Neural progenitor cell (in vitro differentiated cells): ENCODE measurements around the gene RBM47. TPM values are rescaled to one million over a fixed set of nuclear protein-coding genes. Genes with fewer than 3 reads are reported as not detected.
A peak's percentile ranks its signal among the peaks of the same experiment; 100 is the strongest.

Experiments
- DNase-seq: peaks from one replicate; pipeline ENCODE4 v3.0.0-alpha.2; 2016; ENCODE audit warnings: low spot score
- H2AFZ ChIP-seq: fragments of 200-600 bp; sonication (generic); replicated peaks from 2 replicates; pipeline ENCODE4 v1.6.1; 2016; ENCODE audit warnings: antibody characterized with exemption
- H3F3A ChIP-seq: fragments of 200-600 bp; sonication (generic); 2 replicates; pipeline ENCODE4 v1.6.1; 2016; ENCODE audit warnings: antibody characterized with exemption, low read depth
- H3K27ac ChIP-seq: fragments of 200-600 bp; sonication (generic); 2 replicates; pipeline ENCODE4 v1.5.1; 2016; ENCODE audit warnings: mild to moderate bottlenecking
- H3K27me3 ChIP-seq: fragments of 200-600 bp; sonication (generic); 2 replicates; pipeline ENCODE4 v1.6.1; 2016; ENCODE audit warnings: mild to moderate bottlenecking, moderate library complexity
- H3K36me3 ChIP-seq: fragments of 200-600 bp; sonication (generic); 2 replicates; pipeline ENCODE4 v1.5.1; 2016
- H3K4me1 ChIP-seq: fragments of 200-600 bp; sonication (generic); 2 replicates; pipeline ENCODE4 v1.6.1; 2016; ENCODE audit warnings: mixed run types
- H3K4me2 ChIP-seq: fragments of 200-600 bp; sonication (generic); 2 replicates; pipeline ENCODE4 v1.6.1; 2016
- H3K4me3 ChIP-seq: fragments of 200-600 bp; sonication (generic); 2 replicates; pipeline ENCODE4 v1.5.1; 2016
- H3K79me2 ChIP-seq: fragments of 200-600 bp; sonication (generic); 2 replicates; pipeline ENCODE4 v1.6.1; 2016; ENCODE audit warnings: low read depth
- H3K9ac ChIP-seq: fragments of 200-600 bp; sonication (generic); 2 replicates; pipeline ENCODE4 v1.6.1; 2016
- H3K9me3 ChIP-seq: fragments of 200-600 bp; sonication (generic); 2 replicates; pipeline ENCODE4 v1.5.1; 2016; ENCODE audit warnings: low read depth
- H4K20me1 ChIP-seq: fragments of 200-600 bp; sonication (generic); 2 replicates; pipeline ENCODE4 v1.6.1; 2016; ENCODE audit warnings: low read depth
- H3K27ac Mint-ChIP-seq: 3 replicates; pipeline ENCODE4 v1.8.0; 2021; ENCODE audit warnings: mixed read lengths
- H3K27me3 Mint-ChIP-seq: 2 replicates; pipeline ENCODE4 v1.8.0; 2022; ENCODE audit warnings: low read depth, mild to moderate bottlenecking, inconsistent platforms, moderate library complexity, mixed read lengths; ENCODE audit not compliant: insufficient read depth
- H3K36me3 Mint-ChIP-seq: 3 replicates; pipeline ENCODE4 v1.8.0; 2021; ENCODE audit warnings: mixed read lengths
- H3K4me1 Mint-ChIP-seq: 3 replicates; pipeline ENCODE4 v1.8.0; 2021; ENCODE audit warnings: mixed read lengths
- H3K4me3 Mint-ChIP-seq: 3 replicates; pipeline ENCODE4 v1.8.0; 2021; ENCODE audit warnings: mild to moderate bottlenecking, moderate library complexity, mixed read lengths
- H3K9me3 Mint-ChIP-seq: 3 replicates; pipeline ENCODE4 v1.8.0; 2020; ENCODE audit warnings: mixed read lengths
- CTCF ChIP-seq: fragments of 200-600 bp; sonication (generic); IDR thresholded peaks from 2 replicates; pipeline ENCODE4 v1.5.1; 2017; ENCODE audit warnings: antibody characterized with exemption, mild to moderate bottlenecking
- EZH2 ChIP-seq: fragments of 200-600 bp; sonication (generic); IDR thresholded peaks from 2 replicates; pipeline ENCODE4 v1.6.1; 2017; ENCODE audit warnings: antibody characterized with exemption, mild to moderate bottlenecking, moderate library complexity
- EZH2phosphoT487 ChIP-seq: fragments of 200-600 bp; sonication (generic); IDR thresholded peaks from 2 replicates; pipeline ENCODE4 v1.6.1; 2017; ENCODE audit warnings: antibody characterized with exemption
- total RNA-seq: library from RNA; depleted of rRNA; stranded (reverse); fragments of >200 nt; gene quantifications from 2 replicates; pipeline ENCODE4 v1.2.3, GENCODE V29; 2015; ENCODE audit warnings: low replicate concordance

The RBM47 gene
- total RNA-seq, 1 donor from 2014 or later = 2.9 TPM

- Histone ChIP-seq H4K20me1 (no peaks in the 10 kb centered on the region), H3K36me3 (no peaks in the 10 kb centered on the region), H3K27ac (no peak overlapping the region), H3K27me3 (no peaks in the 10 kb centered on the region), H3F3A (no peaks in the 10 kb centered on the region), H3K79me2 (no peaks in the 10 kb centered on the region), H3K9me3 (no peaks in the 10 kb centered on the region), H3K4me2 (no peak overlapping the region), H2AFZ (no peak overlapping the region), H3K4me3 (no peak overlapping the region), H3K4me1 (no peaks in the 10 kb centered on the region), H3K9ac (no peak overlapping the region)
- TF ChIP-seq CTCF (no peak), EZH2phosphoT487 (no peak), EZH2 (no peak)
- Mint-ChIP-seq H3K27ac (peak overlapping the region; percentile 25), H3K4me3 (no peak overlapping the region), H3K27me3 (peaks cover 6% of the 10 kb centered on the region), H3K9me3 (peaks cover 11% of the 10 kb centered on the region), H3K36me3 (no peaks in the 10 kb centered on the region), H3K4me1 (peaks cover 4% of the 10 kb centered on the region)
- no peak for DNase-seq
Measured at GRCh38 chr4:40414673-40415072, 215.0 kb downstream of the RBM47 start.

GRCh38 chr4:40412866-40413795 lies 216.5 kb downstream of the RBM47 start:
- Histone ChIP-seq H3K9me3 (no peaks in the 10 kb centered on the region), H3K4me3 (no peak overlapping the region), H3K27me3 (no peaks in the 10 kb centered on the region), H3K4me2 (no peak overlapping the region), H3K36me3 (no peaks in the 10 kb centered on the region), H2AFZ (no peak overlapping the region), H3K27ac (no peak overlapping the region), H3K4me1 (no peaks in the 10 kb centered on the region), H4K20me1 (no peaks in the 10 kb centered on the region), H3F3A (no peaks in the 10 kb centered on the region), H3K79me2 (no peaks in the 10 kb centered on the region), H3K9ac (no peak overlapping the region)
- H3K9me3 Mint-ChIP-seq = peaks cover under 1% of the 10 kb centered on the region
- no peak overlapping the region for H3K4me3 Mint-ChIP-seq
- no peak for TF ChIP-seq EZH2phosphoT487
- TF ChIP-seq CTCF = no peak
- TF ChIP-seq EZH2 = no peak
- DNase-seq = no peak
- H3K27me3 Mint-ChIP-seq = peaks cover 6% of the 10 kb centered on the region
- no peaks in the 10 kb centered on the region for H3K36me3 Mint-ChIP-seq
- no peak overlapping the region for H3K27ac Mint-ChIP-seq
- H3K4me1 Mint-ChIP-seq = peaks cover 4% of the 10 kb centered on the region

- Histone ChIP-seq H3K4me1 (no peaks in the 10 kb centered on the region), H4K20me1 (no peaks in the 10 kb centered on the region), H3K36me3 (no peaks in the 10 kb centered on the region), H3K27me3 (no peaks in the 10 kb centered on the region), H3K27ac (no peak overlapping the region), H3K9me3 (no peaks in the 10 kb centered on the region), H3K4me2 (no peak overlapping the region), H3K4me3 (no peak overlapping the region), H2AFZ (no peak overlapping the region), H3F3A (no peaks in the 10 kb centered on the region), H3K9ac (no peak overlapping the region), H3K79me2 (no peaks in the 10 kb centered on the region)
- TF ChIP-seq EZH2phosphoT487 (no peak), CTCF (no peak), EZH2 (no peak)
- Mint-ChIP-seq H3K4me1 (peaks cover 4% of the 10 kb centered on the region), H3K4me3 (no peak overlapping the region), H3K36me3 (no peaks in the 10 kb centered on the region), H3K27me3 (peaks cover 6% of the 10 kb centered on the region), H3K9me3 (peaks cover 5% of the 10 kb centered on the region), H3K27ac (no peak overlapping the region)
- DNase-seq = no peak
Measured at GRCh38 chr4:40412388-40412787, 217.3 kb downstream of the RBM47 start.
